ENCODE results near the gene RAPGEF4. TPM values are rescaled to one million over a fixed set of nuclear protein-coding genes. Genes with fewer than 3 reads are reported as not detected.
"Not testable (repeated sequence)": the region's sequence is repeated elsewhere in the genome, so short reads cannot be mapped to it uniquely, and the experiment has no call there.

The RAPGEF4 gene
- total RNA-seq, 1 experiment from 2014 or later = 2.4 TPM

DNA sequence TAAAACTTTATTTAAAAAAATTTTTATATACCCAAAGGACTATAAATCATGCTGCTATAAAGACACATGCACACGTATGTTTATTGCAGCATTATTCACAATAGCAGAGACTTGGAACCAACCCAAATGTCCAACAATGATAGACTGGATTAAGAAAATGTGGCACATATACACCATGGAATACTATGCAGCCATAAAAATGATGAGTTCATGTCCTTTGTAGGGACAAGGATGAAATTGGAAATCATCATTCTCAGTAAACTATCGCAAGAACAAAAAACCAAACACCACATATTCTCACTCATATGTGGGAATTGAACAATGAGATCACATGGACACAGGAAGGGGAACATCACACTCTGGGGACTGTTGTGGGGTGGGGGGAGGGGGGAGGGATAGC lies 358.0 kb downstream of the RAPGEF4 start:
- not testable (repeated sequence) for DNase-seq (ENCODE audit: low read depth)

DNA sequence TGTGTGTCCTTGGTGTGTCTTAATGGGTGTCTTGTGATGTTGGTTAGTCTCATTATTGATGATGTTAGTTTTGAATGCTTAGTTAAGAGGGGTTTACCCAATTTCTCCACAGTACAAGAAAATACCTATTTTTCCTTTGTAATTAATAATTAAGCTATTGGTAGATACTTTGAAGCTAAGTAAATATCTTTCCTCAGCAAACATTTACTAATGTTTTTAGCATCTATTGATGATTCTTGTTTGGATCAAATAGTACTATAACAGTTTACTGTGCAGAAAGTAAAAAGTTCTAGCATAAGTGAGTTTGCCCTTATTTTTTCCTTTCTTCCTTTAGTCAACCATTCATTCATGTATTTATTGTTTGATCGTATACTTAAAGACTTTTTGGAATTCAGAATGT lies 359.1 kb downstream of the RAPGEF4 start:
- DNase-seq (ENCODE audit: low read depth) = no peak

DNA sequence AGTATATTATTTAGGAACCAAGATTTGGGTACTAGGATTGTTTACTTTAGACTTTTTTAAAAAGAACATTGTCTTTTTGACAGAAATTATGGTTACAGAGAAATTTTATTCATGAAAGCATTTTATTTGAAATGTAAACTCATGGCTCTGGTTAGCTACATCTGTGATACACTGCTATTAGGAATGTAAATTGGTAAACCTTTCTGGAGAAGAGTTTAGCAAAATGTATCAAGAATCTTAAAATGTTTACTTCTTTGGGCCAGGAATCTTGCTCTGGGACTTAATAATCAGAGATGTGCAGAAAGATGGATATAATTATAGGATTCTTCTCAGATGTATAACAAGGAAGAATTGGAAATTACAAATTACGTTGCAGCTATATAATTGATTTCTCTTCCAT lies 359.7 kb downstream of the RAPGEF4 start:
- DNase-seq (ENCODE audit: low read depth) = no peak

DNA sequence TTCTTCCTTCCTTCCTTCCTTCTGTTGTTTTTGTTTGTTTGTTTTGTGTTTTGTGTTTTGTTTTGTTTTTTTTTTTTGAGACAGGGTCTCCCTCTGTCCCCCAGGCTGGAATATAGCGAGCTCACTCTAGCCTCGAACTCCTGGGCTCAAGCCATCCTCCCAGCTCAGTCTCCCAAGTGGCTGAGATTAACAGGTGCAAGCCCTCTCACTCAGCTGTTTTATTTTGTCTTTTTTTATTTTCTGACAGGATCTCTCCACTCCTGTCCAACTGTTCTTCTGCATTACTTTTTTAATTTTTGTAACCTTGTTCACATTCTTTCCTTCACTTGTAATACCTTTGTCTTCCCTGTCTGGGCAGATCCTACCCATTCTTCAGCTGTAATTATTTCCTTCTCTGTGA lies 363.6 kb downstream of the RAPGEF4 start:
- no peak for DNase-seq (ENCODE audit: low read depth)

DNA sequence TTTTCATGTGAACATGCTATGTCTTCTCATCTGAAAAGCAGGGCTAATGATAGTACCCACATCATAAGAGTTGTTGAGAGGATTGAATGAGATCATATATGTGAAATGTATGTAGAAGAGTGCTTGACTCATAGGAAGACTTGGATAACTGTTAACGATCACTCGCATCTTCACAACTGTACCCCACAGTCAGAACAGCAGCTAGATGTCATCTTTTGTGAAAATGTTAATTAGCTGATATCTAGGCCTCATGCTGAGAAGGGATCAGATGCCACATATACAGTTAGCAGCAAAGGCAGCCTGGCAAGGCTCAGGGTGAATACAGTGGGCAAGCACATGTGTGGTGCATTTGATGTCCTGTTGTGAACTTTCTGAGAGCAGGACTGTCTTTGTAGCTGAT lies 364.2 kb downstream of the RAPGEF4 start:
- no peak for DNase-seq (ENCODE audit: low read depth)

DNA sequence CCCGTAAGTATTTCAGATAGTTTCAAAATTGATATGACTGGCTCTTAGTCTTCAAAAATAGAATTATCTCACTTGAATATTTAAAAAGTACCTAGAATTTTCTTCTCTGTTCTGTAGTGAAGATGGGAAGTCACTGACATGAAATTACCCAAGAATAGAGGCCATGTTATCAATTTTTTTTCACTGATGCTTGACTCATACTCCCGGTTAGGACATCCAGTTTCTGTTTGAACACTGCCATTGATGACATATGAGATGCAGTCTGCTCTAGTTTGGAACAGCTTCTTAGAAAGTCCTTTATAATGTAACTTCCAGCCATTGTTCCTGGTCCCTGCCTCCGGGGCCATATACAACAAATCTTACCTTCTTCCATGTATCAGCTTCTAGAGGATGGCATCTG lies 366.0 kb downstream of the RAPGEF4 start:
- no peak for DNase-seq (ENCODE audit: low read depth)

Other genes starting within 250 kb of the RAPGEF4 start
- gene PDK1, start 179.8 kb upstream of the RAPGEF4 start, total RNA-seq (2014; rRNA removed; shearing (Covaris generic)) = 60.7 and 66.9 TPM in 2 replicates

All from RPMI7951 (cell line).